Activated CD4-positive, alpha-beta memory T cell treated with anti-CD3 and anti-CD28 coated beads, Interleukin-2, amount 10 ng/mL, durations not matched to agents 7 days and 5 days (primary cell): ENCODE measurements around the gene ZNF500. TPM values are rescaled to one million over a fixed set of nuclear protein-coding genes. Genes with fewer than 3 reads are reported as not detected.

Source experiments
- CTCF ChIA-PET: fragments of 350-600 bp; sonication (Branson Sonifier 250); formaldehyde crosslinking; loops from one replicate; lab custom pipeline; 2021; ENCODE audit warnings: antibody characterized with exemption, inconsistent platforms; lab: Charles Lee
- POLR2A ChIA-PET: fragments of 350-600 bp; sonication (Branson Sonifier 250); formaldehyde crosslinking; loops from one replicate; lab custom pipeline; 2021; ENCODE audit warnings: antibody characterized with exemption; lab: Charles Lee
- DNase-seq: peaks from one replicate; pipeline ENCODE4 v3.0.0-alpha.2; 2020
- H3K27ac Mint-ChIP-seq: one replicate; pipeline ENCODE4 v1.8.0; 2021; ENCODE audit warnings: mild to moderate bottlenecking, mixed read lengths
- H3K27me3 Mint-ChIP-seq: one replicate; pipeline ENCODE4 v1.8.0; 2021; ENCODE audit warnings: mixed read lengths
- H3K36me3 Mint-ChIP-seq: one replicate; pipeline ENCODE4 v1.8.0; 2021; ENCODE audit warnings: low read depth, mixed read lengths
- H3K4me1 Mint-ChIP-seq: one replicate; pipeline ENCODE4 v1.8.0; 2021; ENCODE audit warnings: mixed read lengths
- H3K4me3 Mint-ChIP-seq: one replicate; pipeline ENCODE4 v1.8.0; 2021; ENCODE audit warnings: mild to moderate bottlenecking, mixed read lengths
- H3K9me3 Mint-ChIP-seq: one replicate; pipeline ENCODE4 v1.8.0; 2021; ENCODE audit warnings: mixed read lengths
- total RNA-seq, 2 experiments: library from RNA; stranded (reverse); gene quantifications; one replicate each; pipeline ENCODE4 v1.2.3, GENCODE V29; 2021

ZNF500 gene
- total RNA-seq, 2 experiments from 2014 or later, result 14.7 to 15.3 TPM

DNA sequence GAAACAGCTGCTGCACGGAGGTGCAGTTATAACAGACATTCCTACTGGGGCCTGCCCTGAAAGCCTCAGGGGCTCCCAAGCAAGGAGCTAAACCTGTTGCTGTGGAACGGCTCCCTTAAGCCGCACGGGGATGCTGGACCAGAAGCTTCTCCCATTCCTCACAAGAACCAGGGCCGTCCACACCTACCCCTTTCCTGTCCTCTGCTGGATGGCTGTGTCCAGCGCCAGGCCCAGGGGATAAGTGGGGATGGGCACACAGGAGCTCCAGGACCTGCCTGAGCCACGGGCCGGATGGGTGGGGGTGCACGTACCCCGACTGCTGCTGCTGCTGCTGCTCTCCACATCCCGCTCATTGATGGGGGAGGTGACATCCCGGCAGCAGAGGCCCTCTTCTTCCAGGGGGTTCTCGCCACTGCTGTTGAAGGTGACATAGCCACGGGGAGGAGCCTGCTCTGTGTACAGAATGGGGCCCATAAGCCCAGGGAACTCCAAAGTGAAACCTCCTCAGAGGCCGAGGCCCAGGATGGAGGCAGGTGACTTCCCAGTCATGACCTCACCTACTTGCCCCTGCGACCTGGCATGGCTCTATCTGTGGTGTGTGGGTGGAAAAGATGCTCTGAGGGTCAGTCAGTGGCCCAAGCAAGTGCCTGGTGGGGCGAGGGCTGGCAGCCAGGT lies 65.0 kb downstream of the ZNF500 start:
- H3K27ac Mint-ChIP-seq, result no peak overlapping the region
- H3K27me3 Mint-ChIP-seq, result no peaks in the 10 kb centered on the region
- DNase-seq, result no peak
- no peaks in the 10 kb centered on the region for H3K9me3 Mint-ChIP-seq
- no peak overlapping the region for H3K4me3 Mint-ChIP-seq
- peaks cover 6% of the 10 kb centered on the region for H3K36me3 Mint-ChIP-seq
- peaks cover 26% of the 10 kb centered on the region for H3K4me1 Mint-ChIP-seq
- CTCF ChIA-PET, result interaction anchor here (1.0 to 1.3 kb wide), 2 partner anchors 15 to 78 kb away, joined by 3 read pairs; partner anchors contain the start of gene MGRN1
- POLR2A ChIA-PET, result interaction anchor here (1.8 kb wide), 1 partner anchor 86 kb away, joined by 5 read pairs; no protein-coding TSS in a partner anchor

DNA sequence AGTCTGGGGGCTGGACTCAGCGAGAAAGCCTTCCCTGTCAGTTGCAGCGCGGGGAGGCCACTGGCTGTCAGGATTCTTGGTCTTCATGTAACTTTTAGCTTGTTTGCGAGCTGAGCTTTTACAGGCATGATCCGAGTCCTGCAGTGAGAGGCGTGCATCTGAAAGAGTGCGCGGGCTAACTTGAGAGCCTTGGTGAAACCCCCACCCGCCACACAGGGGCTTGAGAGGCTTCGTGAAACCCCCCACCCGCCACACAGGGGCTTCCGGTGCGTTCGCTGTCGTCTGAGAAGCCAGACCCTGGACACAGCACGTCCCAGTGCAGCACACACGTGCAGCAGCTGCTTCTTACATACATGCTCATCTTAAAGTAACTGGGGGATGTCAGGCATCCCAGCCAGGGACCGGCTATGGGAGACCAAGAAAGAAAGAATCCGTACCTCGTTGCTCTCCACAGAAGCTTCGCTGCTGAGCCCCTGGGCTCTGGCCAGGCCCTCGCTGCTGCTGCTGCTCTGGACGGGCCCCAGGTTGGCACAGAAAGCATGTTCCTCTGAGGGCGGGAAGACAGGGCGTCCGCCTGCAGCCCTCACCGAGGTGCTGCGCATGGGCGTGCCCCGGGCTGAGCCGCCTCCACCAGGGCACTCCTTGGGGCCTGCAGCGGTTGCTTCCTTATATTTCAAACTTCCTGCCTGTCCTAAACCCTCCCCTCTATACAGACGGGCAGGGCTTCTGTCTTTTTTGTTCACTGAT lies 65.8 kb downstream of the ZNF500 start:
- H3K36me3 Mint-ChIP-seq, result peaks cover 11% of the 10 kb centered on the region
- CTCF ChIA-PET, result interaction anchor here (1.3 to 1.6 kb wide), 3 partner anchors 33 to 77 kb away, joined by 3 to 6 read pairs (median 3); partner anchors contain the start of genes ANKS3, DNAAF8 and MGRN1
- H3K9me3 Mint-ChIP-seq, result no peaks in the 10 kb centered on the region

DNA sequence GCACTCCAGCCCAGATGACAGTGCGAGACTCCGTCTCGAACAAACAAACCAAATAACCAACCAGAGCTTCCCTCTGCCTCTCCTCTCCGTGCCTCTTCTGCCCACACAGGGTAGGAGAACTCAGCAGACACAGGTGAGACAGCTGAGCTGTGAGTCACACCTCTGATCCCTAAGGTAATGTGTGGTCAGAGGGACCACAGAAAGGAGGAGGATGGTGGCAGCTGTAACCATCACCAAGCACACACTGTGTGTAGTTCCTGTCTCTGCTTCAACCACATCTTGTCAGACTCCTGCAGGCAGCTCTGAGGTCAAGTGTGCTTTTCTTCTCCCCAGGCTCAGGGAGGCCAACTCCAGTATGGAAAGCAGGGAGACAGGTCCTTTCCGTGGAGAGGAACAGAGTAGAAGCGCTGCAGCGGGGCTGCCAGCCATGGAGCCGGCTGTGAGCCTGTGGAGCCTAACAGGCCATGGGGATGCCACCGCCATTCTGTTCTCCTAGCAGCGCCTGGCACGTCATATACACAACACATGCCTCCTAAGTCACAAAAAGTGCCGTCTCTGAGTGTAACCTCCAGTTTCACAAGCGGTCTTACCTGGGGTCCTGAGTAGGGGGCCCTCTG lies 66.5 kb downstream of the ZNF500 start:
- POLR2A ChIA-PET, result interaction anchor here (1.3 to 2.6 kb wide), 5 partner anchors 15 to 84 kb away, joined by 3 to 8 read pairs (median 5); partner anchors contain the start of genes ANKS3, DNAAF8 and MGRN1
- no peaks in the 10 kb centered on the region for H3K9me3 Mint-ChIP-seq
- H3K36me3 Mint-ChIP-seq, result peaks cover 11% of the 10 kb centered on the region
- no peak overlapping the region for H3K4me3 Mint-ChIP-seq
- peak; percentile 46 for DNase-seq
- no peaks in the 10 kb centered on the region for H3K27me3 Mint-ChIP-seq
- H3K4me1 Mint-ChIP-seq, result peaks cover 28% of the 10 kb centered on the region
- CTCF ChIA-PET, result interaction anchor here (0.9 to 1.6 kb wide), 3 partner anchors 34 to 76 kb away, joined by 3 to 6 read pairs (median 4); partner anchors contain the start of genes ANKS3, DNAAF8 and MGRN1
- no peak overlapping the region for H3K27ac Mint-ChIP-seq

More for the DNA sequence above, 65.8 kb downstream of the ZNF500 start:
- Mint-ChIP-seq H3K27me3 (no peaks in the 10 kb centered on the region), H3K4me1 (peaks cover 26% of the 10 kb centered on the region), H3K27ac (no peak overlapping the region), H3K4me3 (no peak overlapping the region)
- POLR2A ChIA-PET, result interaction anchor here (1.8 to 2.6 kb wide), 2 partner anchors 24 to 85 kb away, joined by 5 to 7 read pairs; no protein-coding TSS in a partner anchor
- no peak for DNase-seq

DNA sequence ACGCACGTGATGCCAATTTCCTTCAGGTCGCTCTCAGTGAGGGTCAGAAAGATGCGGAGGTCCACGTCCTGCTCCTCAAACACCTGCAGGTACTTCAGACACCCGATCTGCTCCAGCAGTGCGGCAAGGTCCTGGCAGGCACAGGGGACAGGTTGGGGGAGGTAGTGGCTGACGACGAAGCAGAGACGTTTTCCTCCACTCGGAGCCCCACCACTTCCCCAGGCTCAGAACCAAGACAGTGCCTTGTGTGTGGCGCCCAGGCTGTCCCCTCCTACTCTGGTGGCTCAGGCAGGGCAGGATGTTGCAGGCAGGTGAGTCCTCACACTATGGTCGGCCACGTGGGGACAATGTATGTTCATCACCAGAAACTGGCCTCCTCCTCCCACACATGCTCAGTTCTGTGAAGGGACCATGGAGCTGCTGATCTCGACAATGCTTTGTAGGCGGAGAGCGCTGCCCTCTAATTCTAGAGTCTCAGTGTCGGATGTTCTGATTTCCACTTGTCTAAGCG lies 67.9 kb downstream of the ZNF500 start:
- Mint-ChIP-seq H3K9me3 (no peaks in the 10 kb centered on the region), H3K4me1 (peaks cover 34% of the 10 kb centered on the region), H3K27ac (no peak overlapping the region), H3K36me3 (peaks cover 11% of the 10 kb centered on the region), H3K4me3 (no peak overlapping the region), H3K27me3 (no peaks in the 10 kb centered on the region)
- DNase-seq, result no peak
- ChIA-PET CTCF (interaction anchor here (1.6 kb wide), 1 partner anchor 36 kb away, joined by 6 read pairs; the partner anchor contains the start of genes ANKS3 and DNAAF8), POLR2A (interaction anchor here (0.9 to 2.6 kb wide), 5 partner anchors 13 to 83 kb away, joined by 3 to 8 read pairs (median 5); partner anchors contain the start of genes ANKS3, DNAAF8 and MGRN1)

DNA sequence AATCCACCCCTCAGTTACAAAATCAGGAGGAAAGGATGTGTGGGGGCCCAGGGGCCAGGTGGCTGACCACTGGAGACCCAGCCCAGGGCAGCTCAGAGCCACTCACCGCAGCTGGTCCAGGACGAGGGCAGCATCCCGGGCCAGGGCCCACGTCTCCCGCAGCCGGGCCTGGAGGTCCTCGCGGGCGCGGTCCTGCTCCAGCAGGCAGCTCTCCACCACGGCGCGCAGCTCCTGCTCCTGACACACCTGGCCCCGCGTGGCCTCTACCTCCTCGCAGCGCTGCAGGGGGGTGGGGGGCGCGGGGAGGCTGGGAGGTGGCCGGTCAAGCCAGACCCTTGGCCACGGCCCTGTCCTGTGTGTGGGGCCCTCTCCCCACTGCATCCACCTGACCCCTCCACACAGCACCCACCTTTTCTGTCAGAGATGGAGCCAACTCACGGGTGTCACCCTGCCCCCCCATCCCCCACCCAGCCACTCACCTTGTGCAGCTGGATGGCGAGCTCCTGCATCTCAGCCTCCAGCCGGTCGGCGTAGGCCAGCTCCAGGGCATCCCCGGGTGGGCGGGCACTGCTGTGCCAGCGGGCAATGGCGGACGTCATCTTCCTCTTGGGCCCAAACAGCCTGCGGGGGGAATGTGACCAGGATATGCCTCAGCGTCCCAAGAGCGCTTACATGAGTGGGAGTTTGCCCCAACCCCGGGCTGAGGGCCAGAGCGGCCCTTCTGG lies 68.5 kb downstream of the ZNF500 start:
- no peak for DNase-seq
- Mint-ChIP-seq H3K27ac (no peak overlapping the region), H3K4me3 (no peak overlapping the region), H3K36me3 (peaks cover 11% of the 10 kb centered on the region), H3K4me1 (peaks cover 30% of the 10 kb centered on the region), H3K9me3 (no peaks in the 10 kb centered on the region), H3K27me3 (no peaks in the 10 kb centered on the region)
- CTCF ChIA-PET, result no interaction called here
- POLR2A ChIA-PET, result interaction anchor here (1.6 to 2.6 kb wide), 2 partner anchors 8 to 22 kb away, joined by 4 to 7 read pairs; no protein-coding TSS in a partner anchor

Other genes with a start within 250 kb of the ZNF500 start
- gene CDIP1, start 228.4 kb downstream of the ZNF500 start, total RNA-seq, result 10 to 100 TPM; 28.7 to 30.7 TPM
- under 1 TPM in 1 of 2 experiments, not detected in 1; 0.05 TPM for gene C16orf96, start 210.8 kb downstream of the ZNF500 start, total RNA-seq
- gene UBALD1, start 152.3 kb downstream of the ZNF500 start, total RNA-seq, result 10 to 100 TPM; 15.9 to 19.3 TPM
- 10 to 100 TPM; 71.8 to 73.3 TPM for gene MGRN1, start 142.3 kb downstream of the ZNF500 start, total RNA-seq
- gene NUDT16L1, start 73.6 kb downstream of the ZNF500 start, total RNA-seq, result 10 to 100 TPM; 24.2 to 25.5 TPM
- 10 to 100 TPM in 1 of 2 experiments, 1 to 10 TPM in 1; 10.0 to 10.2 TPM for gene ANKS3, start 32.9 kb downstream of the ZNF500 start, total RNA-seq
- gene DNAAF8, start 32.6 kb downstream of the ZNF500 start, total RNA-seq, result not detected
- gene SEPTIN12, start 21.2 kb upstream of the ZNF500 start, total RNA-seq, result not detected
- gene SMIM22, start 28.2 kb upstream of the ZNF500 start, total RNA-seq, result not detected
- gene ROGDI, start 35.5 kb upstream of the ZNF500 start, total RNA-seq, result 1 to 10 TPM; 5.9 to 6.9 TPM
- 10 to 100 TPM; 80.4 to 85.4 TPM for gene GLYR1, start 80.1 kb upstream of the ZNF500 start, total RNA-seq
- 10 to 100 TPM; 39.2 to 39.6 TPM for gene UBN1, start 80.3 kb upstream of the ZNF500 start, total RNA-seq
- under 1 TPM in 1 of 2 experiments, not detected in 1; 0.08 TPM for gene PPL, start 170.0 kb upstream of the ZNF500 start, total RNA-seq
- under 1 TPM in 1 of 2 experiments, not detected in 1; 0.03 TPM for gene SEC14L5, start 191.2 kb upstream of the ZNF500 start, total RNA-seq